ENCODE data around the gene CADPS. TPM values are rescaled to one million over a fixed set of nuclear protein-coding genes. Genes with fewer than 3 reads are reported as not detected.

CADPS gene
- total and polyA plus RNA-seq, 2 donors: 2.3 to 4.4 TPM

DNA sequence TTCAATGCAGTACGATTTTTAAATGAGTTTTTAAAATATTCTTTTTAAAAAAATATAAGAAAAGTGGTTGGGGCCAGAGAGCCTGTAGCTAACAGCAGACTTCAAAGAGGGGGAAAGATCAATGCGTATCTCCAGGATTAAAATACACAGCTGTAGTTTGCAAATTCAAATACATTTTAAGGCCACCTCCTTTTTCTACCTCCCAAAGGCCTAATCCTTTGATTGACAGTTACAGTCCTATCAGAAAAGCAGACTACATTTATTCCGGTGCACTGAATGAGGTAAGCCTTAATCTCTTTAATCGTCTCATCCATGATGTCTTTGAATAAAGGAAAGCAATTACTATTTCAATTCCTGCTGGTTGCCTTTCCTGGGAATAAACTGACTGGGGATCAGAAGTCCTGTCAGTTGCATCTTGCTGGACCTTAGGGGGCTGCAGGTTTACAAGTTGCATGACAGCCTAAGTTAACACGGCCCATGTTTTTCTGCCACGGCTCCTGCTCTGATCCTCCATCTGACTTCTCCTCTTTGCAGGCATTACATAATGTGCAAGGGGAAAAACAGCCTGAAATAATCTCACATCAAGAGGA lies 51.7 kb downstream of the CADPS start:
- DNase-seq (ENCODE audit: low read depth in 6 of 9, low spot score in 9 of 9): no peak
- H3K36me3 ChIP-seq (ENCODE audit: control insufficient read depth in 2 of 2, insufficient read depth in 2 of 2, low read length in 1 of 2): no peaks in the 10 kb centered on the region
- 90% methylated on average over 6 of the region's 6 CpGs for WGBS
- no peaks in the 10 kb centered on the region for H3K27me3 ChIP-seq (ENCODE audit: control insufficient read depth in 2 of 2, insufficient read depth in 1 of 2, low read length in 1 of 2)
- H3K9me3 ChIP-seq (ENCODE audit: control insufficient read depth in 2 of 2, insufficient read depth in 1 of 2, low read length in 1 of 2): no peaks in the 10 kb centered on the region
- H3K27ac ChIP-seq (ENCODE audit: low read depth in 1 of 2, low read length in 1 of 2): no peak overlapping the region
- H3K4me1 ChIP-seq (ENCODE audit: control insufficient read depth in 2 of 2, insufficient read depth in 2 of 2, low read length in 2 of 2): no peaks in the 10 kb centered on the region
- no peak overlapping the region for H3K4me3 ChIP-seq (ENCODE audit: low read length in 2 of 2)

DNA sequence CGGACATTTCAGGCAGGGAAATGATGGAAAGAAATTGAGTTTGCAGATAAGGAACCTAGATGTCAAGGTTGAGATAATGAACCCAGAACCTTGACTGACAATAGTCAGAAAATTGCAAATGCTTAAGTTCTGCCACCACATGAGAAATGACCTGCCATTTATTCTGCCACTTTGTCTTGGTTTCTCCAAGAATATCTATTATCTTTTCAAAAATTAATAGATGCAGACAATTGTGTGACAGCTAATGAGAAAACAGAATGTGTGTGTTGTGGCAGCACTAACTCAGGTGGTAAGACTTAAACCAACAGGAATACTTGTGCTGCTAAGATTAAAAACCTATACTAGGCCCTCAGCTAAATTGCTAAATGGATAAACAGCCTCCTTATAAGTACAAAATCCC lies 52.3 kb downstream of the CADPS start:
- Histone ChIP-seq H3K27ac (ENCODE audit: low read depth in 1 of 2, low read length in 1 of 2) (no peak overlapping the region), H3K4me3 (ENCODE audit: low read length in 2 of 2) (no peak overlapping the region), H3K4me1 (ENCODE audit: control insufficient read depth in 2 of 2, insufficient read depth in 2 of 2, low read length in 2 of 2) (no peaks in the 10 kb centered on the region), H3K36me3 (ENCODE audit: control insufficient read depth in 2 of 2, insufficient read depth in 2 of 2, low read length in 1 of 2) (no peaks in the 10 kb centered on the region), H3K9me3 (ENCODE audit: control insufficient read depth in 2 of 2, insufficient read depth in 1 of 2, low read length in 1 of 2) (no peaks in the 10 kb centered on the region), H3K27me3 (ENCODE audit: control insufficient read depth in 2 of 2, insufficient read depth in 1 of 2, low read length in 1 of 2) (no peaks in the 10 kb centered on the region)
- 97% methylated on average over 1 of the region's 1 CpG for WGBS
- DNase-seq (ENCODE audit: low read depth in 6 of 9, low spot score in 9 of 9): no peak

DNA sequence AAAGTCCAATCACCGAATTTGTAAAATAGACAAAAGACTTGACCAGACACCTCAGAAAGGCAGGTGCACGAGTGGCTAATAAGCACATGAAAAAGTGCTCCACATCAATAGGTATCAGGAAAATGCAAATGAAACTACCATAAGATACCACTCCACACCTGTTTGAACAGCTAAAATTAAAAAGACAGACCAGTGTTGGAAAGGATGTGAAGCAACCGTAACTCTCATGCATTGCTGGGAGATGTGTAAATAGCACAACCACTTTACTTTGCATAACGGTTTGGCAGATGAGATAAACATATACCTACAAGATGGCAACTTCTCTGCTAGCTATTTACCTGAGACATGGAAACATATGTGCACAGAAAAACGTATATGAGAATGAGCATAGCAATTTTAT lies 56.9 kb downstream of the CADPS start:
- Histone ChIP-seq H3K4me3 (ENCODE audit: low read length in 2 of 2) (no peak overlapping the region), H3K9me3 (ENCODE audit: control insufficient read depth in 2 of 2, insufficient read depth in 1 of 2, low read length in 1 of 2) (no peaks in the 10 kb centered on the region), H3K27me3 (ENCODE audit: control insufficient read depth in 2 of 2, insufficient read depth in 1 of 2, low read length in 1 of 2) (no peaks in the 10 kb centered on the region), H3K4me1 (ENCODE audit: control insufficient read depth in 2 of 2, insufficient read depth in 2 of 2, low read length in 2 of 2) (no peaks in the 10 kb centered on the region), H3K27ac (ENCODE audit: low read depth in 1 of 2, low read length in 1 of 2) (no peak overlapping the region), H3K36me3 (ENCODE audit: control insufficient read depth in 2 of 2, insufficient read depth in 2 of 2, low read length in 1 of 2) (no peaks in the 10 kb centered on the region)
- DNase-seq (ENCODE audit: low read depth in 6 of 9, low spot score in 9 of 9): no peak
- WGBS: 89% methylated on average over 5 of the region's 5 CpGs

DNA sequence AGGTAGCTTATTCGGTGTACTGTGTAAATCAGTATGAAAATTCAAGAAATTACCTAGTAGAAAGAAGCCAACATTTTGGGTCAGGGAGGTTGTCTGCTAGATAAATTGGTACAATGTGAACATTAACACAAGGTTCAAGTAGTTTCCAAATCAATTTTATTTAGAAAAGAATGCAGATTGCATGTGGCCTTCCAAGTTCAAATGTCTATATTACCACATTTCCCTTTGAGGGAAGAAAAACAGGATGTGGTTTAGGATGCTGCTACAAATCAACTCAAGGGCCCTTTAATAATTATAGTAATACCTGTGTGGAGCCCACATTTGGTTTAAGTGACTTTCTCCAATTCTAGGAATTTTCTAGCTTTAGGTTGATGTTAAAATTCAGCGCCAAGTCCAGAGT lies 57.5 kb downstream of the CADPS start:
- DNase-seq (ENCODE audit: low read depth in 6 of 9, low spot score in 9 of 9): no peak
- H3K36me3 ChIP-seq (ENCODE audit: control insufficient read depth in 2 of 2, insufficient read depth in 2 of 2, low read length in 1 of 2): no peaks in the 10 kb centered on the region
- no peaks in the 10 kb centered on the region for H3K9me3 ChIP-seq (ENCODE audit: control insufficient read depth in 2 of 2, insufficient read depth in 1 of 2, low read length in 1 of 2)
- no peak overlapping the region for H3K27ac ChIP-seq (ENCODE audit: low read depth in 1 of 2, low read length in 1 of 2)
- H3K4me3 ChIP-seq (ENCODE audit: low read length in 2 of 2): no peak overlapping the region
- no peaks in the 10 kb centered on the region for H3K27me3 ChIP-seq (ENCODE audit: control insufficient read depth in 2 of 2, insufficient read depth in 1 of 2, low read length in 1 of 2)
- WGBS: 58% methylated on average over 2 of the region's 2 CpGs
- no peaks in the 10 kb centered on the region for H3K4me1 ChIP-seq (ENCODE audit: control insufficient read depth in 2 of 2, insufficient read depth in 2 of 2, low read length in 2 of 2)

DNA sequence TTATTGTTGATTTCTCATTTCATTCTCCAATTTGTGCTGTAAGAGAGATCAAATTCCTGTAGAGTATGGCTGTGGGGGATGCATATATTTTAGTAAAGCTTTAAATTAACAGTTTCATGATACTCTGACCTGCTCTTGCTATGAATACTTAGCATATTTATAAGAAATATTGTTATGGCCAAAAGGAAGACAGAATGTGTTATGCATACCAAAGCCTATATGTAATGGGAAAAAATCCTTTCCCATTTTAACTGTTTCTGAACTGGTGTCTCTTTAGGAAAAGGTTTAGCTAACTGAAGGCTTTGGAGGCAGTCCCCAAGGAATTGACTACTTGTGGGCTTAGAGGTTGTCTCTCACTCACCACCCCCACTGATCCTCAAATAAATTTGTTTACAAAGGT lies 59.2 kb downstream of the CADPS start:
- no peak overlapping the region for H3K4me3 ChIP-seq (ENCODE audit: low read length in 2 of 2)
- no peak overlapping the region for H3K27ac ChIP-seq (ENCODE audit: low read depth in 1 of 2, low read length in 1 of 2)
- H3K9me3 ChIP-seq (ENCODE audit: control insufficient read depth in 2 of 2, insufficient read depth in 1 of 2, low read length in 1 of 2): no peaks in the 10 kb centered on the region
- no peaks in the 10 kb centered on the region for H3K27me3 ChIP-seq (ENCODE audit: control insufficient read depth in 2 of 2, insufficient read depth in 1 of 2, low read length in 1 of 2)
- no peaks in the 10 kb centered on the region for H3K36me3 ChIP-seq (ENCODE audit: control insufficient read depth in 2 of 2, insufficient read depth in 2 of 2, low read length in 1 of 2)
- DNase-seq (ENCODE audit: low read depth in 6 of 9, low spot score in 9 of 9): no peak
- no peaks in the 10 kb centered on the region for H3K4me1 ChIP-seq (ENCODE audit: control insufficient read depth in 2 of 2, insufficient read depth in 2 of 2, low read length in 2 of 2)

DNA sequence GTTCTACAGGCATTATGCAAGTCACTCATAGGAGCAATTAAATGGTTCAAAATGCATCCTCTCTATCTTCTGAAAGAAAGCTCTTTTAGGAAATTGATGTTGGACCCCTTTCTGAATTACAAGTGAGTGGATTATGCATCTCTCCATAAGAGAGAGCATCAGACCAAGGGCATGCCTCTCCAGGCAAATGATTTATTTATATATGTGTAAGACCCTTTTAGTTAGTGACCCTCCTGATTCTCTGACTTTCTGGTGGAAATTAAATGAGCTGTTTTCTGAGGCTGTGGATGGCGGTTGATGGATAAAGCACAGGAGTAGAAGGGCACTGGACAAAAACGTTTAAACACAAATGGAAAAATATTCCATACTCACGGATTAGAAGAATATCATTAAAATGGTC lies 62.6 kb downstream of the CADPS start:
- Histone ChIP-seq H3K4me3 (ENCODE audit: low read length in 2 of 2) (no peak overlapping the region), H3K27me3 (ENCODE audit: control insufficient read depth in 2 of 2, insufficient read depth in 1 of 2, low read length in 1 of 2) (no peaks in the 10 kb centered on the region), H3K9me3 (ENCODE audit: control insufficient read depth in 2 of 2, insufficient read depth in 1 of 2, low read length in 1 of 2) (no peaks in the 10 kb centered on the region), H3K36me3 (ENCODE audit: control insufficient read depth in 2 of 2, insufficient read depth in 2 of 2, low read length in 1 of 2) (no peaks in the 10 kb centered on the region), H3K4me1 (ENCODE audit: control insufficient read depth in 2 of 2, insufficient read depth in 2 of 2, low read length in 2 of 2) (no peaks in the 10 kb centered on the region), H3K27ac (ENCODE audit: low read depth in 1 of 2, low read length in 1 of 2) (no peak overlapping the region)
- WGBS: 97% methylated on average over 3 of the region's 3 CpGs
- no peak for DNase-seq (ENCODE audit: low read depth in 6 of 9, low spot score in 9 of 9)

DNA sequence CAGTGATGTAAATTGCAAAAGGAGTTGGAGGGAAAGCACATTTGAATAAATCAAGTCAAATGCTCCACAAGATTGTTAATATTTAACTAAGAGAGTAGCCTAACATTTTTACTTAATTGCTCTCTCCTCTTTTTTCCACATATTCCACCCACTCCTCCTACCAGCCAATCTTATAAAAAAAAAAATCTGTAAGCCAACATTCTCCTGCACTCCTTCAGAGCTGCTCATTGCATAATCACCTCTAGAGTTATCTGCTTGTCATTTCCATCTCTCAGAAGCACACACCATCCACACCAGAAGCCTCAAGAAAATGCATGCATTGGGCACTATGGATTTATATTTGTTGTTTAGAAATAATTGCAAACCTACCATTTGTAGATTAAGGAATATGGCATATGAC lies 64.1 kb downstream of the CADPS start:
- no peak for DNase-seq (ENCODE audit: low read depth in 6 of 9, low spot score in 9 of 9)
- Histone ChIP-seq H3K36me3 (ENCODE audit: control insufficient read depth in 2 of 2, insufficient read depth in 2 of 2, low read length in 1 of 2) (no peaks in the 10 kb centered on the region), H3K27me3 (ENCODE audit: control insufficient read depth in 2 of 2, insufficient read depth in 1 of 2, low read length in 1 of 2) (no peaks in the 10 kb centered on the region), H3K4me1 (ENCODE audit: control insufficient read depth in 2 of 2, insufficient read depth in 2 of 2, low read length in 2 of 2) (no peaks in the 10 kb centered on the region), H3K4me3 (ENCODE audit: low read length in 2 of 2) (no peak overlapping the region), H3K27ac (ENCODE audit: low read depth in 1 of 2, low read length in 1 of 2) (no peak overlapping the region), H3K9me3 (ENCODE audit: control insufficient read depth in 2 of 2, insufficient read depth in 1 of 2, low read length in 1 of 2) (no peaks in the 10 kb centered on the region)

DNA sequence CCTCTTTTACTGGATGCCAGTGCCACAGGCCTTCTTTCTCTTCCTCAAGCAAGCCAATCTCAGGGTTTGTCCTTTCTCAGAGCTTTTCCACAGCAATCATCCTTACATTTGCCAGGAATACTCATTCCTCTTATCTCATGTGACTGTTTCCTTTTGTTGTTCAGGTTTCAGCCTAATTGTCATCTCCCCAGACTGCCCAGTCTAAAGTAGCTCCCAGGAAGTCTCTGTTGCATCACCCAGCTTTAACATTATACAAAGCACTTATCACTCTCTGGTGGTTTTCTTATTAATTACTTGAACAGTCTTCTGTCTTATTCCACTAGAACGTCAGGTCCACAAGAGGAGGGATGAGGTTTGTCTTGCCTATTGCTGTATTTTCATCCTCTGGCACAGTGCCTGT lies 65.8 kb downstream of the CADPS start:
- Histone ChIP-seq H3K9me3 (ENCODE audit: control insufficient read depth in 2 of 2, insufficient read depth in 1 of 2, low read length in 1 of 2) (no peaks in the 10 kb centered on the region), H3K4me1 (ENCODE audit: control insufficient read depth in 2 of 2, insufficient read depth in 2 of 2, low read length in 2 of 2) (no peaks in the 10 kb centered on the region), H3K4me3 (ENCODE audit: low read length in 2 of 2) (no peak overlapping the region), H3K27me3 (ENCODE audit: control insufficient read depth in 2 of 2, insufficient read depth in 1 of 2, low read length in 1 of 2) (no peaks in the 10 kb centered on the region), H3K27ac (ENCODE audit: low read depth in 1 of 2, low read length in 1 of 2) (no peak overlapping the region), H3K36me3 (ENCODE audit: control insufficient read depth in 2 of 2, insufficient read depth in 2 of 2, low read length in 1 of 2) (no peaks in the 10 kb centered on the region)
- WGBS: 83% methylated on average over 1 of the region's 1 CpG
- no peak for DNase-seq (ENCODE audit: low read depth in 6 of 9, low spot score in 9 of 9)

DNA sequence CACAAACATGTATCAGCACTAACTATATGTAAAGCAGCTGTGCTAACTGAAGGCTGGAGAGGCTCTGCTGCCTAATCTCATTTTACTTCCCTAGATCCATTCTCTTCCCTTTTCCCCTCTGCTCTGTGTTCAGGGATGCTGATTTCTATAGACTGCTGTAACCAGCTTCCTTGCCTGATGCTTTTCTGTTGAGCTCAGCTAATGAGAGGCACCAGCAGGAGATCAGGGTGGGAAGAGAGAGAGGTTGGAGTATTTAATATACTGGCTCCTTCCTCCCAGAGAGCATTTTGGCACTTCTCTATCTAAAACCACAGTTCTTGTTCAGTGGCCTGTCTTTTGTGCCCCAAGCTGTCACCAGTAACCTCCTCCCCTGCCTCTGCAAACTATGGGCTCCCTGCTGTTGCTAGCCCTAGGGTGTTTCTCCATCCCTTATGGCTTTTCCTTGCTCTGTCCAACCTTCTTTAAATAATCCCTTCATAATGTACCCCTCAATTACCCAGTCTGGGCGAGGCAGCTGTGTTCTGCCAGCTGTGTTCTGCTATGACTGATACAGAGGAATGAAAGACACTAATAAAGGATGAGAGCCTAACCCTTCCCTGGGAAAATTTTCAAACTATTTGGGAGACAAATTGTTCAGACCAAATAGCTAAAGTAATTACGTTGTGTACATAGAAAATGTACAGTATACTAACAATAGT lies 69.5 kb downstream of the CADPS start:
- Histone ChIP-seq H3K4me3 (ENCODE audit: low read length in 2 of 2) (no peak overlapping the region), H3K36me3 (ENCODE audit: control insufficient read depth in 2 of 2, insufficient read depth in 2 of 2, low read length in 1 of 2) (no peaks in the 10 kb centered on the region), H3K27me3 (ENCODE audit: control insufficient read depth in 2 of 2, insufficient read depth in 1 of 2, low read length in 1 of 2) (no peaks in the 10 kb centered on the region), H3K4me1 (ENCODE audit: control insufficient read depth in 2 of 2, insufficient read depth in 2 of 2, low read length in 2 of 2) (no peaks in the 10 kb centered on the region), H3K9me3 (ENCODE audit: control insufficient read depth in 2 of 2, insufficient read depth in 1 of 2, low read length in 1 of 2) (no peaks in the 10 kb centered on the region), H3K27ac (ENCODE audit: low read depth in 1 of 2, low read length in 1 of 2) (no peak overlapping the region)
- 64% methylated on average over 2 of the region's 2 CpGs for WGBS
- no peak for DNase-seq (ENCODE audit: low read depth in 6 of 9, low spot score in 9 of 9)
